Measurements from ENCODE around the gene COL23A1.
"Not testable (repeated sequence)": the region's sequence is repeated elsewhere in the genome, so short reads cannot be mapped to it uniquely, and the experiment has no call there.

Gene COL23A1

GRCh38 chr5:178327931-178328711 is 262.1 kb downstream of the COL23A1 start:
- FAIRE-seq (no peak), DNase-seq (ENCODE audit: low spot score) (no peak)

- FAIRE-seq (no peak), DNase-seq (ENCODE audit: low spot score) (no peak)
Observed at GRCh38 chr5:178327446-178327845, 262.7 kb downstream of the COL23A1 start.

- FAIRE-seq, result no peak
- DNase-seq (ENCODE audit: low spot score), result no peak
Observed at GRCh38 chr5:178326374-178326715, 263.8 kb downstream of the COL23A1 start.

GRCh38 chr5:178325679-178326373 is 264.4 kb downstream of the COL23A1 start:
- FAIRE-seq (no peak), DNase-seq (ENCODE audit: low spot score) (no peak)

- no peak for FAIRE-seq
Observed at GRCh38 chr5:178325311-178325678, 264.9 kb downstream of the COL23A1 start.

GRCh38 chr5:178324481-178325310 is 265.5 kb downstream of the COL23A1 start:
- FAIRE-seq, result no peak
- DNase-seq (ENCODE audit: low spot score), result no peak

More at GRCh38 chr5:178325311-178325678, 264.9 kb downstream of the COL23A1 start:
- DNase-seq (ENCODE audit: low spot score), result no peak

GRCh38 chr5:178323961-178324360 is 266.2 kb downstream of the COL23A1 start:
- no peak for FAIRE-seq
- DNase-seq (ENCODE audit: low spot score), result no peak

GRCh38 chr5:178323541-178323865 is 266.7 kb downstream of the COL23A1 start:
- FAIRE-seq (no peak), DNase-seq (ENCODE audit: low spot score) (no peak)

GRCh38 chr5:178322736-178323540 is 267.3 kb downstream of the COL23A1 start:
- no peak for DNase-seq (ENCODE audit: low spot score)
- FAIRE-seq, result no peak

- DNase-seq (ENCODE audit: low spot score) (no peak), FAIRE-seq (no peak)
Observed at GRCh38 chr5:178320281-178320855, 269.8 kb downstream of the COL23A1 start.

GRCh38 chr5:178319541-178320041 is 270.6 kb downstream of the COL23A1 start:
- DNase-seq (ENCODE audit: low spot score) (no peak), FAIRE-seq (no peak)

- no peak for DNase-seq (ENCODE audit: low spot score)
- no peak for FAIRE-seq
Observed at GRCh38 chr5:178318893-178319292, 271.3 kb downstream of the COL23A1 start.

GRCh38 chr5:178318382-178318781 is 271.8 kb downstream of the COL23A1 start:
- FAIRE-seq, result no peak

GRCh38 chr5:178317727-178318126 is 272.5 kb downstream of the COL23A1 start:
- not testable (repeated sequence) for DNase-seq (ENCODE audit: low spot score)

More at GRCh38 chr5:178318382-178318781, 271.8 kb downstream of the COL23A1 start:
- DNase-seq (ENCODE audit: low spot score), result no peak

GRCh38 chr5:178314961-178315820 is 275.0 kb downstream of the COL23A1 start:
- no peak for FAIRE-seq

More at GRCh38 chr5:178317727-178318126, 272.5 kb downstream of the COL23A1 start:
- not testable (repeated sequence) for FAIRE-seq

GRCh38 chr5:178314061-178314660 is 276.0 kb downstream of the COL23A1 start:
- no peak for DNase-seq (ENCODE audit: low spot score)
- no peak for FAIRE-seq

More at GRCh38 chr5:178314961-178315820, 275.0 kb downstream of the COL23A1 start:
- DNase-seq (ENCODE audit: low spot score), result no peak

- DNase-seq (ENCODE audit: low spot score), result no peak
Observed at GRCh38 chr5:178313316-178313715, 276.9 kb downstream of the COL23A1 start.

GRCh38 chr5:178312880-178313282 is 277.3 kb downstream of the COL23A1 start:
- DNase-seq (ENCODE audit: low spot score), result no peak
- no peak for FAIRE-seq

More at GRCh38 chr5:178313316-178313715, 276.9 kb downstream of the COL23A1 start:
- FAIRE-seq, result no peak

Measured in RCC 7860 (cell line).